SU-DHL-6 (cell line): Measurements from ENCODE around the gene PARS2.

Experiments
- CTCF ChIP-seq: fragments of 200-600 bp; sonication (generic); IDR thresholded peaks from one replicate; pipeline ENCODE4 v1.5.1; 2017; ENCODE audit warnings: antibody characterized with exemption, mild to moderate bottlenecking, low read length, moderate library complexity; ENCODE audit not compliant: insufficient read depth, poor library complexity, severe bottlenecking
- EZH2phosphoT487 ChIP-seq: fragments of 200-600 bp; sonication (generic), shearing (Covaris generic); conservative IDR thresholded peaks from 2 replicates; pipeline ENCODE4 v1.6.1; 2018; ENCODE audit warnings: mild to moderate bottlenecking, antibody characterized with exemption, low read length, moderate library complexity, mixed read lengths

- TF ChIP-seq CTCF (no peak), EZH2phosphoT487 (no peak)
Measured at GRCh38 chr1:54782588-54782987, 18.3 kb upstream of the PARS2 start.
